ENCODE data around the gene BICRAL. TPM values are rescaled to one million over a fixed set of nuclear protein-coding genes. Genes with fewer than 3 reads are reported as not detected.

The BICRAL gene
- total and polyA plus RNA-seq, 2 experiments from 2014 or later: 2.1 to 6.3 TPM

- DNase-seq (ENCODE audit: low spot score): no peak
- TF ChIP-seq EZH2phosphoT487 (IDR thresholded peaks at IDR 0.05; ENCODE audit: low read depth, severe bottlenecking, unreplicated experiment) (no peak), EZH2 (IDR thresholded peaks at IDR 0.05; ENCODE audit: borderline replicate concordance) (no peak), CTCF (IDR thresholded peaks at IDR 0.05; ENCODE audit: poor library complexity) (no peak)
- Histone ChIP-seq H3K4me1 (ENCODE audit: insufficient read depth) (no peaks in the 10 kb centered on the region), H3K36me3 (replicated peaks; ENCODE audit: insufficient read depth, low read depth) (no peaks in the 10 kb centered on the region), H3K9me3 (ENCODE audit: low read depth) (no peaks in the 10 kb centered on the region), H3K27ac (no peak overlapping the region), H3K27me3 (no peaks in the 10 kb centered on the region), H3K9me2 (replicated peaks; ENCODE audit: insufficient read depth) (no peaks in the 10 kb centered on the region), H3K4me3 (no peak overlapping the region), H4K20me1 (ENCODE audit: insufficient read depth, poor library complexity, severe bottlenecking) (no peaks in the 10 kb centered on the region), H3K4me2 (no peak overlapping the region), H3K79me2 (no peaks in the 10 kb centered on the region), H2AFZ (no peak overlapping the region)
- 98% methylated on average over 2 of the region's 2 CpGs for WGBS (ENCODE audit: low lambda C conversion rate, missing lambda C conversion rate)
Observed at GRCh38 chr6:42846505-42846904, 64.7 kb downstream of the BICRAL start.

- Histone ChIP-seq H3K27ac (no peak overlapping the region), H3K9me3 (ENCODE audit: low read depth) (no peaks in the 10 kb centered on the region), H3K4me3 (no peak overlapping the region), H3K9me2 (replicated peaks; ENCODE audit: insufficient read depth) (no peaks in the 10 kb centered on the region), H3K4me1 (ENCODE audit: insufficient read depth) (no peaks in the 10 kb centered on the region), H2AFZ (no peak overlapping the region), H3K4me2 (no peak overlapping the region), H3K36me3 (replicated peaks; ENCODE audit: insufficient read depth, low read depth) (no peaks in the 10 kb centered on the region), H3K27me3 (no peaks in the 10 kb centered on the region), H3K79me2 (no peaks in the 10 kb centered on the region), H4K20me1 (ENCODE audit: insufficient read depth, poor library complexity, severe bottlenecking) (no peaks in the 10 kb centered on the region)
- no peak for TF ChIP-seq CTCF (IDR thresholded peaks at IDR 0.05; ENCODE audit: poor library complexity)
- TF ChIP-seq EZH2 (IDR thresholded peaks at IDR 0.05; ENCODE audit: borderline replicate concordance): no peak
- TF ChIP-seq EZH2phosphoT487 (IDR thresholded peaks at IDR 0.05; ENCODE audit: low read depth, severe bottlenecking, unreplicated experiment): no peak
- WGBS (ENCODE audit: low lambda C conversion rate, missing lambda C conversion rate): 87% methylated on average over 4 of the region's 4 CpGs
- DNase-seq (ENCODE audit: low spot score): no peak
Observed at GRCh38 chr6:42848700-42849099, 66.8 kb downstream of the BICRAL start.

- Histone ChIP-seq H3K4me3 (no peak overlapping the region), H3K36me3 (replicated peaks; ENCODE audit: insufficient read depth, low read depth) (no peaks in the 10 kb centered on the region), H3K27me3 (no peaks in the 10 kb centered on the region), H3K79me2 (no peaks in the 10 kb centered on the region), H4K20me1 (ENCODE audit: insufficient read depth, poor library complexity, severe bottlenecking) (no peaks in the 10 kb centered on the region), H3K9me2 (replicated peaks; ENCODE audit: insufficient read depth) (no peaks in the 10 kb centered on the region), H3K4me1 (ENCODE audit: insufficient read depth) (no peaks in the 10 kb centered on the region), H2AFZ (no peak overlapping the region), H3K9me3 (ENCODE audit: low read depth) (no peaks in the 10 kb centered on the region), H3K4me2 (no peak overlapping the region), H3K27ac (no peak overlapping the region)
- WGBS (ENCODE audit: low lambda C conversion rate, missing lambda C conversion rate): 92% methylated on average over 2 of the region's 2 CpGs
- TF ChIP-seq EZH2phosphoT487 (IDR thresholded peaks at IDR 0.05; ENCODE audit: low read depth, severe bottlenecking, unreplicated experiment) (no peak), EZH2 (IDR thresholded peaks at IDR 0.05; ENCODE audit: borderline replicate concordance) (no peak), CTCF (IDR thresholded peaks at IDR 0.05; ENCODE audit: poor library complexity) (no peak)
- DNase-seq (ENCODE audit: low spot score): no peak
Observed at GRCh38 chr6:42851599-42851998, 69.7 kb downstream of the BICRAL start.

GRCh38 chr6:42860036-42860435 lies 78.2 kb downstream of the BICRAL start:
- Histone ChIP-seq H2AFZ (no peak overlapping the region), H3K27me3 (no peaks in the 10 kb centered on the region), H3K36me3 (replicated peaks; ENCODE audit: insufficient read depth, low read depth) (no peaks in the 10 kb centered on the region), H3K4me3 (no peak overlapping the region), H3K4me1 (ENCODE audit: insufficient read depth) (no peaks in the 10 kb centered on the region), H3K9me2 (replicated peaks; ENCODE audit: insufficient read depth) (no peaks in the 10 kb centered on the region), H3K27ac (no peak overlapping the region), H3K9me3 (ENCODE audit: low read depth) (no peaks in the 10 kb centered on the region), H4K20me1 (ENCODE audit: insufficient read depth, poor library complexity, severe bottlenecking) (no peaks in the 10 kb centered on the region), H3K4me2 (no peak overlapping the region), H3K79me2 (no peaks in the 10 kb centered on the region)
- WGBS (ENCODE audit: low lambda C conversion rate, missing lambda C conversion rate): 89% methylated on average over 1 of the region's 1 CpG
- DNase-seq (ENCODE audit: low spot score): no peak
- TF ChIP-seq EZH2phosphoT487 (IDR thresholded peaks at IDR 0.05; ENCODE audit: low read depth, severe bottlenecking, unreplicated experiment): no peak
- no peak for TF ChIP-seq EZH2 (IDR thresholded peaks at IDR 0.05; ENCODE audit: borderline replicate concordance)
- TF ChIP-seq CTCF (IDR thresholded peaks at IDR 0.05; ENCODE audit: poor library complexity): no peak
